Neural progenitor cell (in vitro differentiated cells): ENCODE measurements around the gene CATSPERZ. TPM values are rescaled to one million over a fixed set of nuclear protein-coding genes. Genes with fewer than 3 reads are reported as not detected.

ENCODE experiments used
- DNase-seq: peaks from one replicate; pipeline ENCODE4 v3.0.0-alpha.2; 2016; ENCODE audit warnings: low spot score
- H2AFZ ChIP-seq: fragments of 200-600 bp; sonication (generic); replicated peaks from 2 replicates; pipeline ENCODE4 v1.6.1; 2016; ENCODE audit warnings: antibody characterized with exemption
- H3F3A ChIP-seq: fragments of 200-600 bp; sonication (generic); 2 replicates; pipeline ENCODE4 v1.6.1; 2016; ENCODE audit warnings: antibody characterized with exemption, low read depth
- H3K27ac ChIP-seq: fragments of 200-600 bp; sonication (generic); 2 replicates; pipeline ENCODE4 v1.5.1; 2016; ENCODE audit warnings: mild to moderate bottlenecking
- H3K27me3 ChIP-seq: fragments of 200-600 bp; sonication (generic); 2 replicates; pipeline ENCODE4 v1.6.1; 2016; ENCODE audit warnings: mild to moderate bottlenecking, moderate library complexity
- H3K36me3 ChIP-seq: fragments of 200-600 bp; sonication (generic); 2 replicates; pipeline ENCODE4 v1.5.1; 2016
- H3K4me1 ChIP-seq: fragments of 200-600 bp; sonication (generic); 2 replicates; pipeline ENCODE4 v1.6.1; 2016; ENCODE audit warnings: mixed run types
- H3K4me2 ChIP-seq: fragments of 200-600 bp; sonication (generic); 2 replicates; pipeline ENCODE4 v1.6.1; 2016
- H3K4me3 ChIP-seq: fragments of 200-600 bp; sonication (generic); 2 replicates; pipeline ENCODE4 v1.5.1; 2016
- H3K79me2 ChIP-seq: fragments of 200-600 bp; sonication (generic); 2 replicates; pipeline ENCODE4 v1.6.1; 2016; ENCODE audit warnings: low read depth
- H3K9ac ChIP-seq: fragments of 200-600 bp; sonication (generic); 2 replicates; pipeline ENCODE4 v1.6.1; 2016
- H3K9me3 ChIP-seq: fragments of 200-600 bp; sonication (generic); 2 replicates; pipeline ENCODE4 v1.5.1; 2016; ENCODE audit warnings: low read depth
- H4K20me1 ChIP-seq: fragments of 200-600 bp; sonication (generic); 2 replicates; pipeline ENCODE4 v1.6.1; 2016; ENCODE audit warnings: low read depth
- H3K27ac Mint-ChIP-seq: 3 replicates; pipeline ENCODE4 v1.8.0; 2021; ENCODE audit warnings: mixed read lengths
- H3K27me3 Mint-ChIP-seq: 2 replicates; pipeline ENCODE4 v1.8.0; 2022; ENCODE audit warnings: low read depth, mild to moderate bottlenecking, inconsistent platforms, moderate library complexity, mixed read lengths; ENCODE audit not compliant: insufficient read depth
- H3K36me3 Mint-ChIP-seq: 3 replicates; pipeline ENCODE4 v1.8.0; 2021; ENCODE audit warnings: mixed read lengths
- H3K4me1 Mint-ChIP-seq: 3 replicates; pipeline ENCODE4 v1.8.0; 2021; ENCODE audit warnings: mixed read lengths
- H3K4me3 Mint-ChIP-seq: 3 replicates; pipeline ENCODE4 v1.8.0; 2021; ENCODE audit warnings: mild to moderate bottlenecking, moderate library complexity, mixed read lengths
- H3K9me3 Mint-ChIP-seq: 3 replicates; pipeline ENCODE4 v1.8.0; 2020; ENCODE audit warnings: mixed read lengths
- CTCF ChIP-seq: fragments of 200-600 bp; sonication (generic); IDR thresholded peaks from 2 replicates; pipeline ENCODE4 v1.5.1; 2017; ENCODE audit warnings: antibody characterized with exemption, mild to moderate bottlenecking
- EZH2 ChIP-seq: fragments of 200-600 bp; sonication (generic); IDR thresholded peaks from 2 replicates; pipeline ENCODE4 v1.6.1; 2017; ENCODE audit warnings: antibody characterized with exemption, mild to moderate bottlenecking, moderate library complexity
- EZH2phosphoT487 ChIP-seq: fragments of 200-600 bp; sonication (generic); IDR thresholded peaks from 2 replicates; pipeline ENCODE4 v1.6.1; 2017; ENCODE audit warnings: antibody characterized with exemption
- total RNA-seq: library from RNA; depleted of rRNA; stranded (reverse); fragments of >200 nt; gene quantifications from 2 replicates; pipeline ENCODE4 v1.2.3, GENCODE V29; 2015; ENCODE audit warnings: low replicate concordance

The CATSPERZ gene
- total RNA-seq, 1 donor from 2014 or later: not detected

GRCh38 chr11:64337538-64338249 is 37.5 kb downstream of the CATSPERZ start:
- H3K4me1 Mint-ChIP-seq: peaks cover 17% of the 10 kb centered on the region

GRCh38 chr11:64338716-64339115 is 38.6 kb downstream of the CATSPERZ start:
- Histone ChIP-seq H3K9ac (no peak overlapping the region), H3K27me3 (peaks cover 31% of the 10 kb centered on the region), H3K4me3 (no peak overlapping the region), H3K27ac (no peak overlapping the region), H3K4me1 (peaks cover 17% of the 10 kb centered on the region), H3K4me2 (no peak overlapping the region), H3K79me2 (no peaks in the 10 kb centered on the region), H3K36me3 (no peaks in the 10 kb centered on the region), H4K20me1 (no peaks in the 10 kb centered on the region), H3F3A (peaks cover 17% of the 10 kb centered on the region), H2AFZ (no peak overlapping the region), H3K9me3 (no peaks in the 10 kb centered on the region)
- Mint-ChIP-seq H3K27me3 (peaks cover 28% of the 10 kb centered on the region), H3K27ac (no peak overlapping the region), H3K4me3 (no peak overlapping the region), H3K4me1 (peaks cover 17% of the 10 kb centered on the region), H3K36me3 (no peaks in the 10 kb centered on the region), H3K9me3 (no peaks in the 10 kb centered on the region)
- no peak for DNase-seq
- TF ChIP-seq CTCF (no peak), EZH2 (no peak), EZH2phosphoT487 (no peak)

More at GRCh38 chr11:64337538-64338249, 37.5 kb downstream of the CATSPERZ start:
- DNase-seq: no peak
- Histone ChIP-seq H2AFZ (no peak overlapping the region), H3K4me3 (no peak overlapping the region), H3K79me2 (no peaks in the 10 kb centered on the region), H3F3A (peaks cover 17% of the 10 kb centered on the region), H3K27me3 (peaks cover 31% of the 10 kb centered on the region), H3K36me3 (no peaks in the 10 kb centered on the region), H3K9me3 (no peaks in the 10 kb centered on the region), H3K4me1 (peaks cover 12% of the 10 kb centered on the region), H4K20me1 (no peaks in the 10 kb centered on the region), H3K9ac (no peak overlapping the region), H3K4me2 (no peak overlapping the region), H3K27ac (no peak overlapping the region)
- no peak for TF ChIP-seq EZH2
- no peak for TF ChIP-seq EZH2phosphoT487
- TF ChIP-seq CTCF: no peak
- Mint-ChIP-seq H3K27ac (peak overlapping the region; percentile 10), H3K4me3 (peak overlapping the region; percentile 41), H3K36me3 (no peaks in the 10 kb centered on the region), H3K9me3 (no peaks in the 10 kb centered on the region), H3K27me3 (peaks cover 30% of the 10 kb centered on the region)

DNA sequence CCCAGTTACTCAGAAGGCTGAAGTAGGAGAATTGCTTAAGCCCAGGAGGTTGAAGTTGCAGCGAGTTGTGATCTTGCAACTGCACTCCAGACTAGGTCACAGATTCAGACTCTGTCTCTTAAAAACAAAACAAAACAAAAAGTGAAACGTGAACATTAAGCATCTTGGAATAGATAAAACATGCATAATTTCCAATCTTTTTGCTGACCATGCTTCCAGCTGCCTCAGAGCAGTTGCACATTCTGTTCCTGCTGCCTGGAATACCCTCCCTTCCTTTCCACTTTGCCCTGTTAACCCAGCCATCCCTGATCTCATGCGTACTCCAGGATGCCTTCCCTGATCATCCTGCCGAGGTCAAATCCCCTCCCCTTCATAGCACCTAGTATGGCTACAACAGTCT is 39.1 kb downstream of the CATSPERZ start:
- Mint-ChIP-seq H3K9me3 (no peaks in the 10 kb centered on the region), H3K27me3 (peaks cover 27% of the 10 kb centered on the region), H3K36me3 (no peaks in the 10 kb centered on the region), H3K27ac (peak overlapping the region; percentile 15), H3K4me3 (peak overlapping the region; percentile 53), H3K4me1 (peaks cover 17% of the 10 kb centered on the region)
- TF ChIP-seq EZH2: no peak
- TF ChIP-seq CTCF: no peak
- TF ChIP-seq EZH2phosphoT487: no peak
- Histone ChIP-seq H2AFZ (no peak overlapping the region), H3K79me2 (no peaks in the 10 kb centered on the region), H3K27me3 (peaks cover 31% of the 10 kb centered on the region), H3F3A (peaks cover 17% of the 10 kb centered on the region), H4K20me1 (no peaks in the 10 kb centered on the region), H3K4me3 (no peak overlapping the region), H3K36me3 (no peaks in the 10 kb centered on the region), H3K9ac (no peak overlapping the region), H3K4me2 (no peak overlapping the region), H3K4me1 (peaks cover 17% of the 10 kb centered on the region), H3K27ac (no peak overlapping the region), H3K9me3 (no peaks in the 10 kb centered on the region)
- no peak for DNase-seq
